A549 treated with CORT108297 at 1 μM for 4 hours (cell line): ENCODE data around the gene PTPRR. TPM values are rescaled to one million over a fixed set of nuclear protein-coding genes. Genes with fewer than 3 reads are reported as not detected.

ENCODE experiments used
- total RNA-seq: library from RNA; stranded (reverse); fragments of 200-300 nt; extraction: Qiagen RNA extraction; gene quantifications from 5 replicates; pipeline ENCODE4 v1.2.3, GENCODE V29; 2022

Gene PTPRR, protein sequence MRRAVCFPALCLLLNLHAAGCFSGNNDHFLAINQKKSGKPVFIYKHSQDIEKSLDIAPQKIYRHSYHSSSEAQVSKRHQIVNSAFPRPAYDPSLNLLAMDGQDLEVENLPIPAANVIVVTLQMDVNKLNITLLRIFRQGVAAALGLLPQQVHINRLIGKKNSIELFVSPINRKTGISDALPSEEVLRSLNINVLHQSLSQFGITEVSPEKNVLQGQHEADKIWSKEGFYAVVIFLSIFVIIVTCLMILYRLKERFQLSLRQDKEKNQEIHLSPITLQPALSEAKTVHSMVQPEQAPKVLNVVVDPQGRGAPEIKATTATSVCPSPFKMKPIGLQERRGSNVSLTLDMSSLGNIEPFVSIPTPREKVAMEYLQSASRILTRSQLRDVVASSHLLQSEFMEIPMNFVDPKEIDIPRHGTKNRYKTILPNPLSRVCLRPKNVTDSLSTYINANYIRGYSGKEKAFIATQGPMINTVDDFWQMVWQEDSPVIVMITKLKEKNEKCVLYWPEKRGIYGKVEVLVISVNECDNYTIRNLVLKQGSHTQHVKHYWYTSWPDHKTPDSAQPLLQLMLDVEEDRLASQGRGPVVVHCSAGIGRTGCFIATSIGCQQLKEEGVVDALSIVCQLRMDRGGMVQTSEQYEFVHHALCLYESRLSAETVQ
- 0.24 to 0.45 TPM (median 0.37 TPM) in 5 replicates for total RNA-seq

DNA sequence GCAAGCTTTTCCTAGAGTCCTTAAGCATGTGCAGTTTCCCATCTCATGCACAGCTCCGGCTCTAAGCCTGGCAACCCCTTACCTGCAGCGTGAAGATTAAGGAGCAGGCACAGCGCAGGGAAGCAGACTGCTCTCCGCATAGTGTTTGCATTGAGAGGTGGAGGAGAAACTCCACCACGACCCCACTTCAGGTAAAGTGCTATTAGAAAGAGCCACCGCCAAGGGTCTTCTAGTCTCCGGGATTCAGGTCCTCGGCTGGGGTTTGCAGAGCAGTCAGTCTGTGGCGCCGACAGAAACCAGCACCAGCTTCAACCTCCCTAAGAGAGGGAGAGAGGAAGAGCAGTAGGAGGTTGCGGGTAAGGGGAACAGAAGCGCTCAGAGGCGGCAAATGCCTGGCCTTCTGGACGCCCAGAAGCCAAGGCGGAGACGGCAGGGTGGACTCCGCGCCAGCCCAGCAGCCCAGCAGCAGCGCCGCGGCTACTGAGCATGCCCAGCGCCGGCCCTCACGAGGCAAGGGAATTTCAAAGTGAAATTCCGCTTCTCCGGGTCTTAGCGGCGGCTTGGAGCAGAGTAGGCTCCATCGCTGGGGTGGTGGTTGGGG is at the start of gene PTPRR:
TSS of gene PTPRR (minus strand) at position 488 of the 601 bp plus-strand sequence. CDS start at position 140, 348 bp downstream.

DNA sequence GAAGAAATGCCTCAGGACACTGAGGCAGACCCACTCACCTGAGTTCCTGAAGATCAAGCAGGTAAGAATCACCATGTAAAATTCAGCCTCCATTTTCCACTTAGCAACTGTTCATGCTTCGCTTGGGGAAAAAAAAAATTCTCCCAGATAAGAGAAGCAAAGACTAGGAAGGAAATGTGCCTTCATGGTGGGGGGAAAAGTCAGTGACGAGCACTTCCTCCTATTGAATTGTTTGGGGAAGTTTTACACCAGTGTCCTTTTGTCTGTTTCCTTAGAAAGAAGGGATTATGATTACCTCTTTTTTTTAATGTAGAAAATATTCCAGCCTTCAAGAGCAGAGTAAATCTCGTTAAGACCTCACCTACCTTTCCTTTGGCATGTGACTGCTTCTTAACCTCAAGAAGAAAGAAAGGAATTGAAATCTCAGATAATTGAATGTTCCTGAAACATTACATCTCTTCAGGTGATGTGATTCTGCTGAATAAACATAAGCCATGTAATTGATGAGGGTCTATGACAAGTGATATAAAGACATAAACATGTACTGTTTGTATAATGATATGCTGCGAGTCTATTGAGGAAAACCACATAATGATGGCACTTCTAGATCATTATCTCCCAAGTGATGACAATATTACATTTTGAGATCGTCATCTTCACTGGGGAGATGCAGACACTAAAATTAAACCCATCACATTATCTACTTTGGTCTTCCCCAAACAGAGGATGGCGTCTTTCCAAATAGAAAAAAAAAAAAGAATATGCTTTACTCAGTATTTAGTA is 283.0 kb downstream of the PTPRR start, which contains the start of gene PTPRB:
TSS of gene PTPRB (minus strand) at position 127 of the 783 bp plus-strand sequence. CDS start at position 93, 34 bp downstream.

Other genes starting within 250 kb of the PTPRR start
- gene TSPAN8, start 237.3 kb upstream of the PTPRR start, total RNA-seq, result 0.08 to 0.27 TPM (median 0.10 TPM) in 3 of 5 replicates, not detected in the others